ENCODE results near the gene ASGR2.
A peak's percentile ranks its signal among the peaks of the same experiment; 100 is the strongest.

GRCh38 chr17:7136266-7136877, 21.8 kb upstream of the ASGR2 start:
- TF ChIP-seq CTCF (IDR thresholded peaks at IDR 0.05; ENCODE audit: insufficient read depth, low read length) (peak; percentile 31), POLR2AphosphoS5 (IDR thresholded peaks at IDR 0.05; ENCODE audit: low read depth) (no peak), GABPA (IDR thresholded peaks at IDR 0.05; ENCODE audit: low read depth) (no peak)

All from HL-60 (cell line).